H1 (cell line): Measurements from ENCODE around the gene NR1I2. TPM values are rescaled to one million over a fixed set of nuclear protein-coding genes. Genes with fewer than 3 reads are reported as not detected.

Experiments
- CTCF ChIA-PET: fragments of 300-600 bp; sonication (Branson Sonifier 250); formaldehyde crosslinking; loops from one replicate; lab custom pipeline; 2021; ENCODE audit not compliant: partially characterized antibody; lab: Charles Lee
- POLR2A ChIA-PET: fragments of 300-600 bp; sonication (Branson Sonifier 250); formaldehyde crosslinking; loops from one replicate; lab custom pipeline; 2021; ENCODE audit warnings: inconsistent platforms; ENCODE audit not compliant: partially characterized antibody; lab: Charles Lee
- DNase-seq, 2 experiments: peaks; one replicate each; pipeline versions ENCODE4 v3.0.0 to v3.0.0-alpha.2; 2010 to 2022; ENCODE audit warnings: low spot score in 2 of 2, low read depth in 1 of 2, mixed read lengths in 1 of 2
- FAIRE-seq: peaks from 2 replicates; lab custom pipeline; 2011; peaks lifted over from hg19 to GRCh38; lab: Jason Lieb, UNC
- H2AFZ ChIP-seq: 2 replicates; pipeline ENCODE4 v1.8.1; 2012; ENCODE audit warnings: low read length, inconsistent platforms
- H2AK5ac ChIP-seq: 2 replicates; pipeline ENCODE4 v1.6.1; 2013; ENCODE audit warnings: low read depth, low read length
- H2BK120ac ChIP-seq: replicated peaks from 2 replicates; pipeline ENCODE3; 2013; ENCODE audit warnings: low read depth, low read length, inconsistent platforms
- H2BK12ac ChIP-seq: 2 replicates; pipeline ENCODE4 v1.6.1; 2013; ENCODE audit warnings: low read depth, low read length
- H2BK15ac ChIP-seq: 2 replicates; pipeline ENCODE4 v1.6.1; 2013; ENCODE audit warnings: low read length
- H2BK20ac ChIP-seq: 2 replicates; pipeline ENCODE4 v1.6.1; 2013; ENCODE audit warnings: low read length
- H2BK5ac ChIP-seq: 2 replicates; pipeline ENCODE4 v1.6.1; 2013; ENCODE audit warnings: low read depth, low read length
- H3K14ac ChIP-seq: 2 replicates; pipeline ENCODE4 v1.6.1; 2013; ENCODE audit warnings: inconsistent platforms; ENCODE audit not compliant: insufficient read length
- H3K18ac ChIP-seq: 2 replicates; pipeline ENCODE4 v1.6.1; 2013; ENCODE audit warnings: low read length; ENCODE audit errors: extremely low read depth
- H3K23ac ChIP-seq: 2 replicates; pipeline ENCODE4 v1.6.1; 2013; ENCODE audit warnings: inconsistent platforms; ENCODE audit not compliant: insufficient read length
- H3K23me2 ChIP-seq: 2 replicates; pipeline ENCODE4 v1.6.1; 2013; ENCODE audit warnings: low read depth, low read length
- H3K27ac ChIP-seq: 2 replicates; pipeline ENCODE4 v1.6.1; 2011; ENCODE audit warnings: low read depth, low read length, inconsistent platforms
- H3K27me3 ChIP-seq, 4 experiments: replicated peaks in 1 of 4; 1 replicate in 1 of 4; 2 replicates in 3 of 4; pipeline versions ENCODE4 v1.6.1 to v1.8.1; 2011 to 2013; ENCODE audit warnings: low read length in 3 of 4, mild to moderate bottlenecking in 3 of 4, inconsistent platforms in 2 of 4, mixed read lengths in 2 of 4, moderate library complexity in 1 of 4; ENCODE audit not compliant: control insufficient read depth in 3 of 4, insufficient read depth in 3 of 4; ENCODE audit errors: extremely low read depth in 1 of 4
- H3K36me3 ChIP-seq, 4 experiments: 2 replicates each; pipeline versions ENCODE4 v1.6.1 to v1.8.1; 2011 to 2013; ENCODE audit warnings: mild to moderate bottlenecking in 4 of 4, low read length in 3 of 4, moderate library complexity in 2 of 4, control low read depth in 1 of 4, inconsistent platforms in 1 of 4; ENCODE audit not compliant: insufficient read depth in 4 of 4, control insufficient read depth in 2 of 4
- H3K4ac ChIP-seq: replicated peaks from 2 replicates; pipeline ENCODE3; 2013; ENCODE audit warnings: low read length, low read depth, mixed read lengths, inconsistent platforms; ENCODE audit not compliant: insufficient read length
- H3K4me1 ChIP-seq, 4 experiments: replicated peaks in 1 of 4; 1 replicate in 1 of 4; 2 replicates in 3 of 4; pipeline versions ENCODE4 v1.6.1 to v1.8.1; 2011 to 2013; ENCODE audit warnings: low read length in 3 of 4, inconsistent platforms in 2 of 4, mixed read lengths in 1 of 4; ENCODE audit not compliant: insufficient read depth in 4 of 4, control insufficient read depth in 3 of 4
- H3K4me2 ChIP-seq, 2 experiments: 2 replicates each; pipeline versions ENCODE4 v1.6.1 to v1.8.1; 2011 to 2013; ENCODE audit warnings: low read depth in 2 of 2, low read length in 2 of 2, control low read depth in 1 of 2, inconsistent platforms in 1 of 2, mild to moderate bottlenecking in 1 of 2; ENCODE audit not compliant: insufficient read depth in 1 of 2
- H3K4me3 ChIP-seq, 4 experiments: fragments of 200-600, 300-600 bp in 1 of 4; sonication (generic), shearing (Covaris generic), sonication (Bioruptor Twin) in 1 of 4; 2 replicates each; pipeline versions ENCODE4 v1.5.1 to v1.8.1; 2011 to 2016; ENCODE audit warnings: low read length in 4 of 4, low read depth in 3 of 4, control low read depth in 2 of 4, inconsistent platforms in 2 of 4, mild to moderate bottlenecking in 2 of 4, mixed read lengths in 1 of 4, moderate library complexity in 1 of 4; ENCODE audit not compliant: insufficient read depth in 2 of 4; ENCODE audit errors: extremely low read depth in 1 of 4
- H3K56ac ChIP-seq: replicated peaks from 2 replicates; pipeline ENCODE3; 2013; ENCODE audit warnings: low read depth, mild to moderate bottlenecking, mixed read lengths, low read length, inconsistent platforms; ENCODE audit not compliant: insufficient read length
- H3K79me1 ChIP-seq: 2 replicates; pipeline ENCODE4 v1.6.1; 2013; ENCODE audit warnings: low read depth, low read length, control low read depth
- H3K79me2 ChIP-seq, 2 experiments: 2 replicates each; pipeline versions ENCODE4 v1.6.1 to v1.8.1; 2012 to 2013; ENCODE audit warnings: low read length in 2 of 2, mild to moderate bottlenecking in 2 of 2, inconsistent platforms in 1 of 2; ENCODE audit not compliant: insufficient read depth in 2 of 2, control insufficient read depth in 1 of 2
- H3K9ac ChIP-seq, 4 experiments: replicated peaks in 1 of 4; 1 replicate in 1 of 4; 2 replicates in 3 of 4; pipeline versions ENCODE4 v1.6.1 to v1.8.1; 2011 to 2013; ENCODE audit warnings: low read depth in 3 of 4, low read length in 3 of 4, control low read depth in 2 of 4, mild to moderate bottlenecking in 2 of 4, moderate library complexity in 2 of 4, inconsistent platforms in 1 of 4; ENCODE audit errors: extremely low read depth in 1 of 4
- H3K9me3 ChIP-seq, 2 experiments: 2 replicates each; pipeline versions ENCODE4 v1.6.1 to v1.8.1; 2012 to 2013; ENCODE audit warnings: mild to moderate bottlenecking in 2 of 2, moderate library complexity in 2 of 2, control low read depth in 1 of 2, inconsistent platforms in 1 of 2, low read depth in 1 of 2, low read length in 1 of 2, mixed read lengths in 1 of 2; ENCODE audit not compliant: insufficient read depth in 2 of 2
- H4K20me1 ChIP-seq, 2 experiments: replicated peaks in 1 of 2; 2 replicates each; pipeline versions ENCODE3 to v1.8.1; 2011 to 2013; ENCODE audit warnings: inconsistent platforms in 2 of 2, low read length in 2 of 2, mild to moderate bottlenecking in 1 of 2; ENCODE audit not compliant: insufficient read depth in 2 of 2, control insufficient read depth in 1 of 2
- H4K5ac ChIP-seq: 2 replicates; pipeline ENCODE4 v1.6.1; 2013; ENCODE audit warnings: low read length, low read depth, mixed read lengths, inconsistent platforms; ENCODE audit not compliant: insufficient read length
- H4K8ac ChIP-seq: 2 replicates; pipeline ENCODE4 v1.8.0; 2013; ENCODE audit warnings: mild to moderate bottlenecking, moderate library complexity, low read length, inconsistent platforms; ENCODE audit not compliant: insufficient read depth; ENCODE audit errors: extremely low read depth
- H4K91ac ChIP-seq: replicated peaks from 2 replicates; pipeline ENCODE3; 2013; ENCODE audit warnings: low read length, mixed read lengths, inconsistent platforms; ENCODE audit not compliant: insufficient read length
- CBX8 ChIP-seq: fragments of 300-800, 300-1000 bp; sonication (generic); IDR thresholded peaks from 2 replicates; pipeline ENCODE4 v1.7.1; 2016; ENCODE audit warnings: low read depth, low read length, borderline replicate concordance
- CREB1 ChIP-seq: IDR thresholded peaks from 2 replicates; pipeline ENCODE4 v1.6.1; 2012; ENCODE audit warnings: inconsistent platforms
- EGR1 ChIP-seq: IDR thresholded peaks from 2 replicates; pipeline ENCODE4 v1.6.1; 2011; ENCODE audit warnings: low read depth, low read length, borderline replicate concordance
- EP300 ChIP-seq, 2 experiments: IDR thresholded peaks; 1 replicate in 1 of 2; 2 replicates in 1 of 2; pipeline ENCODE4 v1.6.1; 2011 to 2012; ENCODE audit warnings: low read depth in 2 of 2, low read length in 2 of 2, mild to moderate bottlenecking in 2 of 2, borderline replicate concordance in 1 of 2, inconsistent platforms in 1 of 2, moderate library complexity in 1 of 2
- JUN ChIP-seq: IDR thresholded peaks from 2 replicates; pipeline ENCODE4 v1.6.1; 2011; ENCODE audit warnings: low read depth, mild to moderate bottlenecking, improper control_type of control experiment, low read length
- JUND ChIP-seq: IDR thresholded peaks from 2 replicates; pipeline ENCODE4 v1.6.1; 2011; ENCODE audit warnings: mild to moderate bottlenecking, improper control_type of control experiment, low read length
- KDM1A ChIP-seq: fragments of 200-600, 300-600 bp; sonication (generic); IDR thresholded peaks from 2 replicates; pipeline ENCODE4 v1.7.1; 2016; ENCODE audit warnings: mild to moderate bottlenecking, low read length, borderline replicate concordance
- RFX5 ChIP-seq: IDR thresholded peaks from 2 replicates; pipeline ENCODE4 v1.6.1; 2011; ENCODE audit warnings: low read depth, low read length, improper control_type of control experiment, borderline replicate concordance
- RNF2 ChIP-seq: fragments of 200-900, 300-1000 bp; sonication (generic); IDR thresholded peaks from 2 replicates; pipeline ENCODE4 v1.7.1; 2016; ENCODE audit warnings: borderline replicate concordance, low read depth, mild to moderate bottlenecking, antibody characterized with exemption, low read length; ENCODE audit not compliant: poor library complexity, severe bottlenecking; ENCODE audit errors: missing control alignments
- RXRA ChIP-seq: IDR thresholded peaks from 2 replicates; pipeline ENCODE4 v1.6.1; 2011; ENCODE audit warnings: low read depth, mild to moderate bottlenecking, low read length, moderate library complexity; ENCODE audit not compliant: insufficient read depth
- SIRT6 ChIP-seq: IDR thresholded peaks from one replicate; pipeline ENCODE4 v1.7.1; 2012; ENCODE audit warnings: low read length, inconsistent platforms
- SUZ12 ChIP-seq: fragments of 200-600 bp; sonication (generic); IDR thresholded peaks from 2 replicates; pipeline ENCODE4 v1.6.1; 2012; ENCODE audit warnings: mild to moderate bottlenecking, inconsistent platforms, low read length, moderate library complexity, mixed read lengths
- TAF7 ChIP-seq: optimal IDR thresholded peaks from 2 replicates; pipeline ENCODE3; 2011; ENCODE audit warnings: low read depth, mild to moderate bottlenecking, inconsistent platforms, low read length, moderate library complexity, borderline replicate concordance
- polyA plus RNA-seq, 7 experiments: library from polyadenylated mRNA; depleted of rRNA in 3 of 7; stranded (reverse) in 5 of 7; unstranded in 2 of 7; fragments of >200 nt in 5 of 7; fragments of 200-250 nt in 2 of 7; gene quantifications; 1 replicate in 5 of 7; 2 replicates in 1 of 7; 4 replicates in 1 of 7; pipeline versions ENCODE4 v1.2.1 to v1.2.3, GENCODE V29; 2011 to 2013; ENCODE audit warnings: missing spikeins in 2 of 7, mixed read lengths in 2 of 7
- total RNA-seq: library from RNA; stranded (reverse); fragmentation: NEBNext Ultra II Directional; extraction: Animal tissue kit (Norgen Biotek cat#: 25700); gene quantifications from 2 replicates; pipeline ENCODE4 v1.2.1, GENCODE V29; 2021

NR1I2 gene
- total and polyA plus RNA-seq, 2 of the 8 experiments (the other 6 are each of a cell fraction or from before 2014, with no cell fraction given), result 0.28 to 1.8 TPM

- no peak for DNase-seq
- no peak overlapping the region for H3K56ac ChIP-seq
- no peak overlapping the region for H2BK15ac ChIP-seq
- no peaks in the 10 kb centered on the region; a peak in 1 of 8 replicates for H3K36me3 ChIP-seq
- H3K23ac ChIP-seq, result no peak overlapping the region
- H4K91ac ChIP-seq, result no peak overlapping the region
- H4K5ac ChIP-seq, result no peak overlapping the region
- H3K79me1 ChIP-seq, result no peaks in the 10 kb centered on the region
- H3K18ac ChIP-seq, result no peak overlapping the region
- no peaks in the 10 kb centered on the region for H4K20me1 ChIP-seq
- H2BK12ac ChIP-seq, result no peak overlapping the region
- no peaks in the 10 kb centered on the region for H3K9me3 ChIP-seq
- FAIRE-seq, result no peak
- no peaks in the 10 kb centered on the region for H3K23me2 ChIP-seq
- ChIA-PET POLR2A (no interaction called here), CTCF (interaction anchor here (0.6 to 1.2 kb wide), 2 partner anchors 10 to 979 kb away, joined by 4 to 5 read pairs; no protein-coding TSS in a partner anchor)
- TF ChIP-seq SIRT6, result no peak
- no peak for TF ChIP-seq KDM1A
- TF ChIP-seq JUN, result no peak
- no peak for TF ChIP-seq CBX8
- TF ChIP-seq EGR1, result no peak
- TF ChIP-seq RXRA, result no peak
- no peak for TF ChIP-seq JUND
- no peak for TF ChIP-seq RFX5
- no peak for TF ChIP-seq RNF2
- no peak for TF ChIP-seq SUZ12
- no peak for TF ChIP-seq EP300 (IDR thresholded peaks at IDR 0.05; ENCODE audit: borderline replicate concordance in 1 of 2, low read depth in 2 of 2, low read length in 2 of 2)
- no peak for TF ChIP-seq TAF7
- no peak for TF ChIP-seq CREB1
- H3K79me2 ChIP-seq, result no peaks in the 10 kb centered on the region
- H2AFZ ChIP-seq, result no peak overlapping the region
- no peak overlapping the region for H3K27ac ChIP-seq
- H3K4me3 ChIP-seq, result no peak overlapping the region
- peaks cover 0 to 2% (median 0%) of the 10 kb centered on the region in 4 experiments; a peak in 1 of 7 replicates for H3K4me1 ChIP-seq
- no peak overlapping the region for H2AK5ac ChIP-seq
- H3K27me3 ChIP-seq, result no peaks in the 10 kb centered on the region
- no peak overlapping the region for H3K4me2 ChIP-seq
- no peak overlapping the region for H2BK20ac ChIP-seq
- H3K9ac ChIP-seq, result no peak overlapping the region
- H3K4ac ChIP-seq, result no peak overlapping the region
- no peak overlapping the region for H2BK120ac ChIP-seq
- H3K14ac ChIP-seq, result no peak overlapping the region
- H4K8ac ChIP-seq, result no peak overlapping the region
- no peak overlapping the region for H2BK5ac ChIP-seq
Observed at GRCh38 chr3:119738741-119739140, 43.2 kb upstream of the NR1I2 start.
